K562 (cell line): Measurements from ENCODE around the gene CCT5. TPM values are rescaled to one million over a fixed set of nuclear protein-coding genes. Genes with fewer than 3 reads are reported as not detected.

Source experiments
- GABPB1 ChIP-seq: sonication (generic); formaldehyde crosslinking; IDR thresholded peaks from 2 replicates; pipeline ENCODE4 v1.8.0; 2022; ENCODE audit warnings: mild to moderate bottlenecking, missing genetic modification reagents
- GATAD2B ChIP-seq: fragments of 450-650 bp; IDR thresholded peaks from 2 replicates; pipeline ENCODE4 v1.6.1; 2017; ENCODE audit warnings: mild to moderate bottlenecking, borderline replicate concordance
- GTF2F1 ChIP-seq: IDR thresholded peaks from 2 replicates; pipeline ENCODE4 v1.6.1; 2011; ENCODE audit warnings: low read depth, low read length, improper control_type of control experiment
- HDAC6 ChIP-seq: IDR thresholded peaks from 2 replicates; pipeline ENCODE4 v1.6.1; 2012; ENCODE audit warnings: low read depth, mild to moderate bottlenecking, control low read depth, inconsistent platforms, low read length, moderate library complexity
- JUN ChIP-seq, 2 experiments: sonication (generic) in 1 of 2; formaldehyde crosslinking in 1 of 2; IDR thresholded peaks; 2 replicates each; pipeline versions ENCODE4 v1.6.1 to v1.8.0; 2012 to 2022; ENCODE audit warnings: borderline replicate concordance in 2 of 2, mild to moderate bottlenecking in 2 of 2, improper control_type of control experiment in 1 of 2, low read depth in 1 of 2, low read length in 1 of 2, missing genetic modification reagents in 1 of 2
- NBN ChIP-seq: fragments of 450-650 bp; IDR thresholded peaks from 2 replicates; pipeline ENCODE4 v1.6.1; 2016; ENCODE audit warnings: low read depth, mild to moderate bottlenecking
- NEUROD1 ChIP-seq: fragments of 150-350 bp; IDR thresholded peaks from 2 replicates; pipeline ENCODE4 v1.6.1; 2014; ENCODE audit warnings: borderline replicate concordance, low read length, low read depth; ENCODE audit not compliant: partially characterized antibody
- USF1 ChIP-seq: sonication (generic); formaldehyde crosslinking; IDR thresholded peaks from 2 replicates; pipeline ENCODE4 v1.9.0; 2022; ENCODE audit warnings: mild to moderate bottlenecking, missing genetic modification reagents
- ZBTB17 ChIP-seq: fragments of 450-650 bp; formaldehyde crosslinking; IDR thresholded peaks from 2 replicates; pipeline ENCODE4 v1.4.0; 2020; ENCODE audit warnings: mild to moderate bottlenecking
- ZBTB43 ChIP-seq: sonication (generic); formaldehyde crosslinking; IDR thresholded peaks from 2 replicates; pipeline ENCODE4 v1.8.0; 2023; ENCODE audit warnings: mild to moderate bottlenecking, missing genetic modification reagents
- ZNF76 ChIP-seq: fragments of 250-450 bp; sonication (Bioruptor Pico); IDR thresholded peaks from 2 replicates; pipeline ENCODE4 v1.4.0; 2020; ENCODE audit warnings: mild to moderate bottlenecking, moderate library complexity, borderline replicate concordance
- polyA plus RNA-seq, 8 experiments: library from polyadenylated mRNA; depleted of rRNA in 4 of 8; stranded (reverse) in 5 of 8; unstranded in 3 of 8; fragments of >200 nt; fragmentation: Nextera tagmentation in 2 of 8; fragmentation: Illumina TruSeq in 1 of 8; extraction: Ambion mirVana in 2 of 8; extraction: Trizol in 1 of 8; gene quantifications; 2 replicates each; pipeline versions ENCODE4 v1.2.1 to v1.2.3, GENCODE V29; 2011 to 2014; ENCODE audit warnings: inconsistent platforms in 1 of 8, missing spikeins in 1 of 8
- total RNA-seq, 7 experiments: library from RNA; depleted of rRNA in 6 of 7; stranded (reverse); fragments of >200 nt in 6 of 7; fragmentation: Illumina TruSeq in 2 of 7; extraction: Trizol in 2 of 7; gene quantifications; 2 replicates each; pipeline versions ENCODE4 v1.2.1 to v1.2.3, GENCODE V29; 2011 to 2021; ENCODE audit warnings: low replicate concordance in 1 of 7
- TF ChIP-seq, protein P1 (sequence below): fragments of 450-650 bp; formaldehyde crosslinking; IDR thresholded peaks from 2 replicates; pipeline ENCODE4 v1.4.0; 2020; ENCODE audit warnings: mild to moderate bottlenecking
- TF ChIP-seq, protein P2 (sequence below): fragments of 250-450 bp; sonication (Bioruptor Pico); IDR thresholded peaks from 2 replicates; pipeline ENCODE4 v1.4.0; 2020; ENCODE audit warnings: mild to moderate bottlenecking
- TF ChIP-seq, protein P3 (sequence below): fragments of 250-450 bp; sonication (Bioruptor Pico); IDR thresholded peaks from 2 replicates; pipeline ENCODE4 v1.4.0; 2020; ENCODE audit warnings: borderline replicate concordance
- TF ChIP-seq, protein P4 (sequence below), 2 experiments: IDR thresholded peaks; 2 replicates each; pipeline ENCODE4 v1.6.1; 2011; ENCODE audit warnings: borderline replicate concordance in 1 of 2, control low read depth in 1 of 2, low read depth in 1 of 2, low read length in 1 of 2, mild to moderate bottlenecking in 1 of 2, mixed read lengths in 1 of 2, moderate library complexity in 1 of 2; ENCODE audit not compliant: insufficient read depth in 1 of 2, insufficient read length in 1 of 2, poor library complexity in 1 of 2, severe bottlenecking in 1 of 2; ENCODE audit errors: extremely low read depth in 1 of 2

Gene CCT5
- total and polyA plus RNA-seq, 9 of the 15 experiments (the other 6 are each of a cell fraction or from before 2014, with no cell fraction given): 782 to 1,606 (median 1,153) TPM

DNA sequence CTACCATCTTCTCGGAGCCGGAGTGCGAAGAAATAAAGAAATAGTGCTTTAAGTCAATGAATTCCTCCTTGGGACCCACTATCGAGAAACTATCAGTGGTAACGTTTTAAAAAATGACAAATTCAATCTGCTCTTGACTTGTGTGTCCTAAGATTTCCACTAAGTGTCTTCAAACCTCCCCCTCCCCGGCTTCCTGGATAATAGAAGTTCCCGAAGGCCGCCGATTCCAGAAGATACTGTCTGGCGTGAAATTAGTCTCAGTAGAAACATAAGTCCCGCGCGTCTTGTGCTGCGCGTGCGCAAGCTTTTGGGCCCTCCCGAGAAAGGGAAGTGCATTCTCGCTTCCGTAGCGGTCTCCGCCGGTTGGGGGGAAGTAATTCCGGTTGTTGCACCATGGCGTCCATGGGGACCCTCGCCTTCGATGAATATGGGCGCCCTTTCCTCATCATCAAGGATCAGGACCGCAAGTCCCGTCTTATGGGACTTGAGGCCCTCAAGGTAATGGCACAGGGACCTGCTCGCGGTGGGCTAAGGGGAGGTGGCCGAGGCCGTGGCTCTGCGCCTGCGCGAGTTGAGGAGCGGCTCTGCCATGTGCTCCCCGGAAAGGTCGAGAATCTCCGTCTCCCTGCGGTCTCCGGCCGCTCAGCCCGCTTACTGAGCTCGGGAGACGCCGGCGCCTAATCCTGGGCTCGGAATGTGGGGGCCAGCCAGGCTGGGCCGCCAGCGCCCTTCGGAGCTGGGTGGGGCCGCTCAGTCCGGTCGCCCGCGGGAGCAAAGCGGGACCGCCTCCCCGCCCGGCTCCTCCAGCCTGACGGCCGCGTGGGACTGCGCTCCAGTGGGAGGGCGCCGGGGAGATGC is at the start of gene CCT5 (continued):
- TF ChIP-seq, protein P1, sequence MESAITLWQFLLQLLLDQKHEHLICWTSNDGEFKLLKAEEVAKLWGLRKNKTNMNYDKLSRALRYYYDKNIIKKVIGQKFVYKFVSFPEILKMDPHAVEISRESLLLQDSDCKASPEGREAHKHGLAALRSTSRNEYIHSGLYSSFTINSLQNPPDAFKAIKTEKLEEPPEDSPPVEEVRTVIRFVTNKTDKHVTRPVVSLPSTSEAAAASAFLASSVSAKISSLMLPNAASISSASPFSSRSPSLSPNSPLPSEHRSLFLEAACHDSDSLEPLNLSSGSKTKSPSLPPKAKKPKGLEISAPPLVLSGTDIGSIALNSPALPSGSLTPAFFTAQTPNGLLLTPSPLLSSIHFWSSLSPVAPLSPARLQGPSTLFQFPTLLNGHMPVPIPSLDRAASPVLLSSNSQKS (CRISPR knock-in tag): no peak
- TF ChIP-seq GABPB1 (CRISPR knock-in tag): peak; percentile 82
- TF ChIP-seq, protein P2, sequence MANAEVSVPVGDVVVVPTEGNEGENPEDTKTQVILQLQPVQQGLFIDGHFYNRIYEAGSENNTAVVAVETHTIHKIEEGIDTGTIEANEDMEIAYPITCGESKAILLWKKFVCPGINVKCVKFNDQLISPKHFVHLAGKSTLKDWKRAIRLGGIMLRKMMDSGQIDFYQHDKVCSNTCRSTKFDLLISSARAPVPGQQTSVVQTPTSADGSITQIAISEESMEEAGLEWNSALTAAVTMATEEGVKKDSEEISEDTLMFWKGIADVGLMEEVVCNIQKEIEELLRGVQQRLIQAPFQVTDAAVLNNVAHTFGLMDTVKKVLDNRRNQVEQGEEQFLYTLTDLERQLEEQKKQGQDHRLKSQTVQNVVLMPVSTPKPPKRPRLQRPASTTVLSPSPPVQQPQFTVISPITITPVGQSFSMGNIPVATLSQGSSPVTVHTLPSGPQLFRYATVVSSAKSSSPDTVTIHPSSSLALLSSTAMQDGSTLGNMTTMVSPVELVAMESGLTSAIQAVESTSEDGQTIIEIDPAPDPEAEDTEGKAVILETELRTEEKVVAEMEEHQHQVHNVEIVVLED (CRISPR knock-in tag): no peak
- peak; percentile 76 for TF ChIP-seq NBN
- TF ChIP-seq, protein P3, sequence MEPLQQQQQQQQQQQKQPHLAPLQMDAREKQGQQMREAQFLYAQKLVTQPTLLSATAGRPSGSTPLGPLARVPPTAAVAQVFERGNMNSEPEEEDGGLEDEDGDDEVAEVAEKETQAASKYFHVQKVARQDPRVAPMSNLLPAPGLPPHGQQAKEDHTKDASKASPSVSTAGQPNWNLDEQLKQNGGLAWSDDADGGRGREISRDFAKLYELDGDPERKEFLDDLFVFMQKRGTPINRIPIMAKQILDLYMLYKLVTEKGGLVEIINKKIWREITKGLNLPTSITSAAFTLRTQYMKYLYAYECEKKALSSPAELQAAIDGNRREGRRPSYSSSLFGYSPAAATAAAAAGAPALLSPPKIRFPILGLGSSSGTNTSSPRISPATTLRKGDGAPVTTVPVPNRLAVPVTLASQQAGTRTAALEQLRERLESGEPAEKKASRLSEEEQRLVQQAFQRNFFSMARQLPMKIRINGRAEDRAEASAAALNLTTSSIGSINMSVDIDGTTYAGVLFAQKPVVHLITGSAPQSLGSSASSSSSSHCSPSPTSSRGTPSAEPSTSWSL (CRISPR knock-in tag): 0 out of 2 replicates have a peak, but pooled peaks have one; percentile 28
- 0 out of 2 replicates have a peak, but pooled peaks have one; percentile 72 for TF ChIP-seq GTF2F1
- TF ChIP-seq JUN (IDR thresholded peaks at IDR 0.05; ENCODE audit: borderline replicate concordance, low read depth, low read length): no peak; the same call in 1 of the 2 replicates
- TF ChIP-seq JUN (CRISPR knock-in tag; IDR thresholded peaks at IDR 0.05; ENCODE audit: borderline replicate concordance): 0 out of 2 replicates have a peak, but pooled peaks have one; percentile 83
- peak; percentile 55 for TF ChIP-seq ZBTB43 (CRISPR knock-in tag)
- no peak for TF ChIP-seq NEUROD1
- peak; percentile 62 for TF ChIP-seq USF1 (CRISPR knock-in tag)
- TF ChIP-seq GATAD2B: no peak
- peak; percentile 55; the same call in 1 of the 2 replicates for TF ChIP-seq ZBTB17 (CRISPR knock-in tag)
- TF ChIP-seq, protein P4, sequence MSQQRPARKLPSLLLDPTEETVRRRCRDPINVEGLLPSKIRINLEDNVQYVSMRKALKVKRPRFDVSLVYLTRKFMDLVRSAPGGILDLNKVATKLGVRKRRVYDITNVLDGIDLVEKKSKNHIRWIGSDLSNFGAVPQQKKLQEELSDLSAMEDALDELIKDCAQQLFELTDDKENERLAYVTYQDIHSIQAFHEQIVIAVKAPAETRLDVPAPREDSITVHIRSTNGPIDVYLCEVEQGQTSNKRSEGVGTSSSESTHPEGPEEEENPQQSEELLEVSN (IDR thresholded peaks at IDR 0.05; ENCODE audit: borderline replicate concordance in 1 of 2, extremely low read depth in 1 of 2, insufficient read depth in 1 of 2, insufficient read length in 1 of 2, low read depth in 1 of 2, low read length in 1 of 2, poor library complexity in 1 of 2, severe bottlenecking in 1 of 2): peak; percentile 29 to 58
- no peak for TF ChIP-seq ZNF76 (CRISPR knock-in tag)
- no peak for TF ChIP-seq HDAC6
